Measurements from ENCODE around the gene AHI1.
"Not testable (repeated sequence)": the region's sequence is repeated elsewhere in the genome, so short reads cannot be mapped to it uniquely, and the experiment has no call there.

The AHI1 gene

DNA sequence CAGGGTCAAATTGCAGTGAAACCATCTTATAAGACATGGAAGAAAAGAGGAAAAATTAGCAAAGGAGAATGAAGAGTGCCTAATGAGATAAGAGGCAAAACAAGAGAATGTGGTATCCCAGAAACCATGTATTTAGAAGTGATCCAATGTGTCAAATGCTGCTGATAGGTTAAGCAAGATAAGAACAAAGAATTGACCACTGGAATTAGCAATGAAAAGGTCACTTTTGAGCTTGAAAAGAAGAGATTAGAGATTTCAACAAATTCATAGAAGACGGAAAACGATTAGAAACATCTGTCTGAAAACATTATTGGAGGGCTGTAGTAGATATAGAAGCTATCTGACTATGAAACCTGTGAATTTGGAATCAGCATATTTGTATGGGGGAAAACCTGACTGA lies 112.2 kb downstream of the AHI1 start:
- H3K9me3 ChIP-seq (ENCODE audit: control insufficient read depth, low read length), result no peaks in the 10 kb centered on the region
- no peak overlapping the region for H3K27ac ChIP-seq (ENCODE audit: low read depth, low read length, severe bottlenecking)
- no peak overlapping the region for H3K4me3 ChIP-seq (ENCODE audit: extremely low read depth, insufficient read depth, low read length, poor library complexity, severe bottlenecking)
- H3K4me1 ChIP-seq (ENCODE audit: control insufficient read depth, insufficient read depth, low read length, poor library complexity, severe bottlenecking), result no peaks in the 10 kb centered on the region
- no peaks in the 10 kb centered on the region for H3K36me3 ChIP-seq (ENCODE audit: control insufficient read depth, insufficient read depth, low read length)
- 80 to 97% methylated on average over 2 of the region's 2 CpGs for whole genome bisulfite sequencing, 2 experiments (ENCODE audit: insufficient coverage in 2 of 2)

DNA sequence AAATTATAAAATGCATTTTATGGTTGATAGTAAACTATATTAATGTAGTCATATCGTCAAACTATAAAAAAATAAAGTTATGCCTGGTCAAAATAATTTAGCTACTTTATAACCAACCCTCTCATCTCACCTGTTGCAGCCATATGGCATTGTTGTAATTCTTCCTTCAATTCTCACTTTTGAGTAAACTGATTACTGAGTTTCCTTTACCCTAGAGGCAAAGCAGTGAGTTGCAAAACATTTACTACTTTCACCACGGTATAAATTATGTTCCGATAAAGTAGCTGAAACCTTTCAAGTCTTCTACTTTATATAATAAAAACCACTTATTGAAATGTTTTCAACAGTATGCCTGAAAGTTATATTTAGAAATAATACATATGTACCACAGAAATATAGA lies 113.8 kb downstream of the AHI1 start:
- H3K27ac ChIP-seq (ENCODE audit: low read depth, low read length, severe bottlenecking), result no peak overlapping the region
- H3K36me3 ChIP-seq (ENCODE audit: control insufficient read depth, insufficient read depth, low read length), result no peaks in the 10 kb centered on the region
- no peaks in the 10 kb centered on the region for H3K4me1 ChIP-seq (ENCODE audit: control insufficient read depth, insufficient read depth, low read length, poor library complexity, severe bottlenecking)
- no peaks in the 10 kb centered on the region for H3K9me3 ChIP-seq (ENCODE audit: control insufficient read depth, low read length)
- WGBS, 2 experiments (ENCODE audit: insufficient coverage in 2 of 2), result no CpG with 5 or more reads among the region's 3 CpGs
- no peak overlapping the region for H3K4me3 ChIP-seq (ENCODE audit: extremely low read depth, insufficient read depth, low read length, poor library complexity, severe bottlenecking)

DNA sequence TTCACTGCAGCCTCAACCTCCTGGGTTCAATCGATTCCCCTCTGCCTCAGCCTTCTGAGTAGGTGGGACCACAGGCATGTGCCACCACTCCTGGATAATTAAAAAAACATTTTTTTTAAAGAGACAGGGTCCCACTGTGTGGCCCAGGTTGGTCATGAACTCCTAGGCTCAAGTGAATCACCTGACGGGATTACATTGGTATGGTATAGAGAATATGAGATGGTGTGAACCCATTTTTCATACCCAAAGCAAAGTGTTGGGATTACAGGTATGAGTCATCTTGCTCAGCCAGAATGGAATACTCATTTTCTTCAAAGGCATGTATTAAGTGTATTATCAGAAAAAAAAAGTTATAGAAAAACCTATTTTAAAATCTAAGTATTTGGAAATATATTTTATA lies 114.2 kb downstream of the AHI1 start:
- Histone ChIP-seq H3K4me1 (ENCODE audit: control insufficient read depth, insufficient read depth, low read length, poor library complexity, severe bottlenecking) (no peaks in the 10 kb centered on the region), H3K27ac (ENCODE audit: low read depth, low read length, severe bottlenecking) (no peak overlapping the region), H3K9me3 (ENCODE audit: control insufficient read depth, low read length) (no peaks in the 10 kb centered on the region), H3K4me3 (ENCODE audit: extremely low read depth, insufficient read depth, low read length, poor library complexity, severe bottlenecking) (no peak overlapping the region), H3K36me3 (ENCODE audit: control insufficient read depth, insufficient read depth, low read length) (no peaks in the 10 kb centered on the region)
- WGBS, 2 experiments (ENCODE audit: insufficient coverage in 2 of 2), result 93 to 95% methylated on average over 2 of the region's 2 CpGs

DNA sequence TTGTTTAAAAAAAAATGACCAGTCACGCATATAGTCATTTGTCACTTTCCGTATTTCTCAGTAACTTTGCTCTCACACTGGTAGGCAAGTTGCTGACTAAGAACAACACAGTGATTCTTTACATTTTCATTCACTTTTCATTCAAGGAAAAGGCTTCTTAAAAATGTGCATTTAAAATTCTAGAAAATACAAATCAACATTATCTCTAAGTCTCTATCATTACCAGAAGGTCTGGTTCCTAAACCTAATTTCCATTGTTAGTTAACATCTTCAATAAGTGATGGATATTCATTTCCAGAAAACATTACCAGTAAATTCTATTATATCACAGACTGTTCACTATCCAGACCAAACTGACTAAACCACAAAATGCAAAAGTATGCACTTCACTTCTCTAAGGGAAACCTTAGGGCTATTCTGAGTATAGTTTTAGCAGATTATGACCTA lies 115.3 kb downstream of the AHI1 start:
- 68 to 100% methylated on average over 1 to 2 of the region's 2 CpGs for WGBS, 2 experiments (ENCODE audit: insufficient coverage in 2 of 2)
- Histone ChIP-seq H3K27ac (ENCODE audit: low read depth, low read length, severe bottlenecking) (no peak overlapping the region), H3K4me1 (ENCODE audit: control insufficient read depth, insufficient read depth, low read length, poor library complexity, severe bottlenecking) (no peaks in the 10 kb centered on the region), H3K9me3 (ENCODE audit: control insufficient read depth, low read length) (no peaks in the 10 kb centered on the region), H3K4me3 (ENCODE audit: extremely low read depth, insufficient read depth, low read length, poor library complexity, severe bottlenecking) (no peak overlapping the region), H3K36me3 (ENCODE audit: control insufficient read depth, insufficient read depth, low read length) (no peaks in the 10 kb centered on the region)

DNA sequence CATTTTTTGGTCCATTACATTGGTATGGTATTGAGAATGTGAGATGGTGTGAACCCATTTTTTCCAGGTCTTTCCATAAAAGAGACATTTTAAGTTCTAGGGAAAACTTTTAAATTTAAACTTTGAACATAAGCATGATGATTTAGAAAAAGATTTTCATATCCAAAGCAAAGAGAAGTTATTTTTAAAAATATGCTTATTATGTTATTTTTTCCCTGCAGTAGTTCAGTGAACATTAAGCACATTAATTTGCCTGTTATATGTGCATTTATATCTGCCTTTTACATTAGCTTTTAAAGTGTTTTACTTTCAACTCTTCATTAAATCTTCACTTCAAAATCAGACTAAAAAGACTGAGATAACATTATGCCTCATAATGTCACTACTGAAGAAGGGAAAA lies 116.7 kb downstream of the AHI1 start:
- H3K27ac ChIP-seq (ENCODE audit: low read depth, low read length, severe bottlenecking), result no peak overlapping the region
- no peaks in the 10 kb centered on the region for H3K4me1 ChIP-seq (ENCODE audit: control insufficient read depth, insufficient read depth, low read length, poor library complexity, severe bottlenecking)
- no peaks in the 10 kb centered on the region for H3K9me3 ChIP-seq (ENCODE audit: control insufficient read depth, low read length)
- no peaks in the 10 kb centered on the region for H3K36me3 ChIP-seq (ENCODE audit: control insufficient read depth, insufficient read depth, low read length)
- no peak overlapping the region for H3K4me3 ChIP-seq (ENCODE audit: extremely low read depth, insufficient read depth, low read length, poor library complexity, severe bottlenecking)

DNA sequence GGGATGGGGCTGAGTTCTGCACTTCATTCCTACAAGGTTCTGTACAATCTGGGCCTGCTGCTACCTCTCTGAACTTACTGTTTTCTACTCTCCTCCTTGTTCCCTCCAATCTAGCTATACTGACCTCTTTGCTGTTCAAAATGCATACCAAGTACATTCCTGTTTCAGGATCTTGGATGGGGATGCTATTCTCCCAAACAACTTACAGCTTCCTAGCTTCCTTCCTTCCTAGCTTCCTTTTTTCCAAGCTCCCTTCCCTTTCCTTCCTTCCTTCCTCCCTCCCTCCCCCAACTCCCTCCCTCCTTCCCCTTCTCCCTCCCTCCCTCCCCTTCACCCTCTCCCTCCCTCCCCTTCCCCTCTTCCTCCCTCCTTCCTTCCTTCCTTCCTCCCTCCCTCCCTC lies 117.9 kb downstream of the AHI1 start:
- no peaks in the 10 kb centered on the region for H3K9me3 ChIP-seq (ENCODE audit: control insufficient read depth, low read length)
- no peaks in the 10 kb centered on the region for H3K4me1 ChIP-seq (ENCODE audit: control insufficient read depth, insufficient read depth, low read length, poor library complexity, severe bottlenecking)
- no peaks in the 10 kb centered on the region for H3K36me3 ChIP-seq (ENCODE audit: control insufficient read depth, insufficient read depth, low read length)
- no peak overlapping the region for H3K27ac ChIP-seq (ENCODE audit: low read depth, low read length, severe bottlenecking)
- no peak overlapping the region for H3K4me3 ChIP-seq (ENCODE audit: extremely low read depth, insufficient read depth, low read length, poor library complexity, severe bottlenecking)

DNA sequence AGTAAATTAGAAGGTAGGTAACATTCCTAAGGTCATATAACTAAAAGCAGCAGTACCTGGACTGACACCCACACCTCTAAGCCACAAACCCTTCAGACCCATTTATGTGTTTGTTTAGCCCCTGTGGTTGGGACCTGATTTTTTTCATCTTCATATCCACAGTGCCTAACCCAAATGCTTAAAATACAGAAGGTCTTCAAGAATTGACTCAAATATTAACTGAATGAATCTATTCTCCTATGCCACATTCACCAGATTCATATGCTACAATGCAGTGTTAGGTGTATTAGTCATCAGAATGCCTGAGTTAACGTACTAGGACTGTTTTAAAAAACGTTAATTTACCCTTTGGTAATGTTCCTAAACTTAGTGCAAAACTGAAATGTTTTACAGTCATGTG lies 124.8 kb downstream of the AHI1 start:
- H3K4me1 ChIP-seq (ENCODE audit: control insufficient read depth, insufficient read depth, low read length, poor library complexity, severe bottlenecking), result no peaks in the 10 kb centered on the region
- no peaks in the 10 kb centered on the region for H3K36me3 ChIP-seq (ENCODE audit: control insufficient read depth, insufficient read depth, low read length)
- 92 to 100% methylated on average over 2 of the region's 2 CpGs for WGBS, 2 experiments (ENCODE audit: insufficient coverage in 2 of 2)
- H3K9me3 ChIP-seq (ENCODE audit: control insufficient read depth, low read length), result peaks cover 7% of the 10 kb centered on the region
- no peak overlapping the region for H3K4me3 ChIP-seq (ENCODE audit: extremely low read depth, insufficient read depth, low read length, poor library complexity, severe bottlenecking)
- no peak overlapping the region for H3K27ac ChIP-seq (ENCODE audit: low read depth, low read length, severe bottlenecking)

DNA sequence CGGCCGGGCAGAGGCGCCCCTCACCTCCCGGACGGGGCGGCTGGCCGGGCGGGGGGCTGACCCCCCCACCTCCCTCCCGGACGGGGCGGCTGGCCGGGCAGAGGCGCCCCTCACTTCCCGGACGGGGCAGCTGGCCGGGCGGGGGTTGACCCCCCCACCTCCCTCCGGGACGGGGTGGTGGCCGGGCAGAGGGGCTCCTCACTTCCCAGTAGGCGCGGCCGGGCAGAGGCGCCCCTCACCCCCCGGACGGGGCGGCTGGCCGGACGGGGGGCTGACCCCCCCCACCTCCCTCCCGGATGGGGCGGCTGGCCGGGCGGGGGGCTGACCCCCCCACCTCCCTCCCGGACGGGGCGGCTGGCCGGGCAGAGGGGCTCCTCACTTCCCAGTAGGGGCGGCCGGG lies 133.9 kb downstream of the AHI1 start:
- H3K27ac ChIP-seq (ENCODE audit: low read depth, low read length, severe bottlenecking); H3K4me1 ChIP-seq (ENCODE audit: control insufficient read depth, insufficient read depth, low read length, poor library complexity, severe bottlenecking); H3K36me3 ChIP-seq (ENCODE audit: control insufficient read depth, insufficient read depth, low read length); H3K4me3 ChIP-seq (ENCODE audit: extremely low read depth, insufficient read depth, low read length, poor library complexity, severe bottlenecking); H3K9me3 ChIP-seq (ENCODE audit: control insufficient read depth, low read length): not testable (repeated sequence)
- WGBS, 2 experiments (ENCODE audit: insufficient coverage in 2 of 2), result no CpG with 5 or more reads among the region's 39 CpGs

DNA sequence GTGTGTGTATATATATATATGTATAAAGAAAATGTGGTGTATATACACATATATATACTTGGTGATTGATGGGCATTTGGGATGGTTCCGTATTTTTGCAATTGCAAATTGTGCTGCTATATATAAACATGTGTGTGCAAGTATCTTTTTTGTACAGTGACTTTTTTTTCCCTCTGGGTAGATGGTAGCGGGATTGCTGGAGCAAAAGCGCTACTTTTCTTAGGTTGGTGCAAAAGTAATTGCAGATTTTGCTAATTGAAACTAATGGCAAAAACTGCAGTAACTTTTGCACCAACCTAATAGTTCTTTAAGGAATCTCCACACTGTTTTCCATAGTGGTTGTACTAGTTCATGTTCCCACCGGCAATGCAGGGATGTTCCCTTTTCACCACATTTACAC lies 135.4 kb downstream of the AHI1 start:
- WGBS, 2 experiments (ENCODE audit: insufficient coverage in 2 of 2), result 100% methylated on average over 1 to 2 of the region's 4 CpGs
- Histone ChIP-seq H3K9me3 (ENCODE audit: control insufficient read depth, low read length) (peaks cover 4% of the 10 kb centered on the region), H3K4me3 (ENCODE audit: extremely low read depth, insufficient read depth, low read length, poor library complexity, severe bottlenecking) (no peak overlapping the region), H3K4me1 (ENCODE audit: control insufficient read depth, insufficient read depth, low read length, poor library complexity, severe bottlenecking) (no peaks in the 10 kb centered on the region), H3K27ac (ENCODE audit: low read depth, low read length, severe bottlenecking) (no peak overlapping the region), H3K36me3 (ENCODE audit: control insufficient read depth, insufficient read depth, low read length) (no peaks in the 10 kb centered on the region)

DNA sequence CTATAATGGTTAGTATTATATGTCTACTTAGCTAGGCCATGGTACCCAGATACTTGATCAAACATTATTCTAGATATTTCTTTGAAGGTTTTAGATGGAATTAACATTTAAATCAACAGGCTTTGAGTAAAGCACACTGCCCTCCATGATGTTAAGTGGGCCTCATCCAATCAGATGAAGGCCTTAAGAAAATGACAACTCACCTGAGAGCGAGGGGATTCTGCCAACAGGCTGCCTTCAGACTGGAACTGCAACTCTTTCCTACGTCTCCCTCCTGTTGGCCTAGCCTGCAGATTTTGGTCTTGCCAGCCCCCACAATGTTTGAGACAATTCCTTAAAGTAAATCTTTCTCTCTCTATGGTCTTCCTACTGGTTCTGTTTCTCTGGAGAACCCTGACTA lies 137.3 kb downstream of the AHI1 start:
- Histone ChIP-seq H3K4me1 (ENCODE audit: control insufficient read depth, insufficient read depth, low read length, poor library complexity, severe bottlenecking) (no peaks in the 10 kb centered on the region), H3K9me3 (ENCODE audit: control insufficient read depth, low read length) (no peaks in the 10 kb centered on the region), H3K36me3 (ENCODE audit: control insufficient read depth, insufficient read depth, low read length) (no peaks in the 10 kb centered on the region), H3K27ac (ENCODE audit: low read depth, low read length, severe bottlenecking) (no peak overlapping the region), H3K4me3 (ENCODE audit: extremely low read depth, insufficient read depth, low read length, poor library complexity, severe bottlenecking) (no peak overlapping the region)
- WGBS, 2 experiments (ENCODE audit: insufficient coverage in 2 of 2), result 86 to 91% methylated on average over 2 of the region's 2 CpGs

DNA sequence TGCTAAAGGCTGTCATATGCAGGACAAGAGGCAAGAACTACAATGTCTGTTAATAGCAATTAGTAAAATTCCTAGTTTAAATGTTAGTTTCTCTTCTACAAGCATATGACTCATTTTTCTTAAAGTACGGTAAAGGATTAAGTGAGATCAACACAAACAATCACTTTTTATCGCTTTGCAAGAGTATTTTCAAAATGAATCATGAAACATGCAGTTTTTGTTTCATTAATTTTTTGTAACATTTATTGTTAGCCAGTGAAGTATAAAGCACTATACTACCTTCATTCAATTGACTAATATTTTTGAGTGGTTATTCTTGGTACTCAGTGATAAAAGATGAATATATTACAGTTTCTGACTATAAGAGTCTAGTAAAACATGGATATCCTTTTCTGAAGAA lies 138.6 kb downstream of the AHI1 start:
- WGBS, 2 experiments (ENCODE audit: insufficient coverage in 2 of 2), result no CpG with 5 or more reads among the region's 2 CpGs
- H3K9me3 ChIP-seq (ENCODE audit: control insufficient read depth, low read length), result no peaks in the 10 kb centered on the region
- H3K4me3 ChIP-seq (ENCODE audit: extremely low read depth, insufficient read depth, low read length, poor library complexity, severe bottlenecking), result no peak overlapping the region
- no peaks in the 10 kb centered on the region for H3K4me1 ChIP-seq (ENCODE audit: control insufficient read depth, insufficient read depth, low read length, poor library complexity, severe bottlenecking)
- no peaks in the 10 kb centered on the region for H3K36me3 ChIP-seq (ENCODE audit: control insufficient read depth, insufficient read depth, low read length)
- H3K27ac ChIP-seq (ENCODE audit: low read depth, low read length, severe bottlenecking), result no peak overlapping the region

All from mesodermal cell (in vitro differentiated cells).